Heart left ventricle (tissue), 16 donors: ENCODE data around the gene RLBP1. TPM values are rescaled to one million over a fixed set of nuclear protein-coding genes. Genes with fewer than 3 reads are reported as not detected.
"Not testable (repeated sequence)": the region's sequence is repeated elsewhere in the genome, so short reads cannot be mapped to it uniquely, and the experiment has no call there.

ENCODE experiments used
- ATAC-seq, 4 donors: fragments of 200-7000 bp; cut with Tn5 transposase; one replicate each; pipeline ENCODE4 v1.9.1; 2020 to 2022; ENCODE audit warnings: moderate library complexity in 4 of 4, mild to moderate bottlenecking in 3 of 4, moderate number of reproducible peaks in 1 of 4
- DNase-seq, 5 donors: peaks; one replicate each; pipeline ENCODE4 v3.0.0-alpha.2; 2020
- H3K27ac ChIP-seq, 12 donors: fragments of 200-600 bp; sonication (generic) in 4 of 12; one replicate each; pipeline versions ENCODE4 v1.5.0 to v1.8.0; 2016 to 2022; ENCODE audit warnings: mild to moderate bottlenecking in 2 of 12
- H3K27me3 ChIP-seq, 9 donors: fragments of 200-600 bp; sonication (generic) in 2 of 9; one replicate each; pipeline versions ENCODE4 v1.5.1 to v1.8.0; 2016 to 2022; ENCODE audit warnings: mild to moderate bottlenecking in 3 of 9
- H3K36me3 ChIP-seq, 9 donors: fragments of 200-600 bp; sonication (generic) in 2 of 9; one replicate each; pipeline versions ENCODE4 v1.5.0 to v1.8.0; 2018 to 2022; ENCODE audit warnings: mild to moderate bottlenecking in 2 of 9
- H3K4me1 ChIP-seq, 12 donors: fragments of 200-600 bp; sonication (generic) in 4 of 12; one replicate each; pipeline versions ENCODE4 v1.5.0 to v1.8.0; 2016 to 2022; ENCODE audit warnings: mild to moderate bottlenecking in 3 of 12
- H3K4me3 ChIP-seq, 12 donors: fragments of 200-600 bp; sonication (generic) in 4 of 12; one replicate each; pipeline versions ENCODE4 v1.5.0 to v1.8.0; 2017 to 2022; ENCODE audit warnings: mild to moderate bottlenecking in 9 of 12, moderate library complexity in 4 of 12
- H3K9me3 ChIP-seq, 12 donors: fragments of 200-600 bp; sonication (generic) in 4 of 12; one replicate each; pipeline versions ENCODE4 v1.5.0 to v1.8.0; 2016 to 2022; ENCODE audit warnings: mild to moderate bottlenecking in 1 of 12
- POLR2A ChIP-seq, 2 donors: fragments of 450-650 bp; IDR thresholded peaks; one replicate each; pipeline ENCODE4 v1.6.1; 2017; ENCODE audit warnings: antibody characterized with exemption in 2 of 2, mild to moderate bottlenecking in 2 of 2, moderate library complexity in 2 of 2
- WGBS, 4 donors: extraction: QIAGEN DNeasy Blood & Tissue Kit in 2 of 4; methylation state at CpG; one replicate each; pipeline versions ENCODE4 v1.1.5 to v1.1.7; 2013 to 2018; 5-methylcytosine and 5-hydroxymethylcytosine counted together
- intact Hi-C, 10 donors: fragments of 100-400 bp; cut with DNase I; formaldehyde crosslinking; loops; one replicate each; pipeline versions ENCODE4 v1.11.1 to v1.14.2; 2022
- long read RNA-seq, 3 donors: library from polyadenylated mRNA; unstranded; transcript quantifications; one replicate each; pipeline ENCODE4 v2.0.0, GENCODE V29; 2020 to 2021
- polyA plus RNA-seq, 2 donors: library from polyadenylated mRNA; stranded (reverse); fragments of 200-250 nt; gene quantifications; one replicate each; pipeline ENCODE4 v1.2.3, GENCODE V29; 2013
- total RNA-seq, 9 donors: library from RNA; depleted of rRNA in 2 of 9; stranded (reverse); fragments of >200 nt in 2 of 9; fragmentation: NEBNext Ultra II Directional in 3 of 9; extraction: Animal tissue kit (Norgen Biotek cat#: 25700) in 3 of 9; gene quantifications; one replicate each; pipeline versions ENCODE4 v1.1.0 to v1.2.4, GENCODE V29; 2016 to 2023
- TF ChIP-seq, protein P1 (sequence below), 12 donors: fragments of 200-600 bp; sonication (generic) in 4 of 12; IDR thresholded peaks; one replicate each; pipeline versions ENCODE4 v1.5.0 to v1.8.0; 2018 to 2022; ENCODE audit warnings: antibody characterized with exemption in 12 of 12, mild to moderate bottlenecking in 5 of 12
- donor health status: ischemic (EF 13 %, LVEDD 7.1; RV severe dilation, severe dysfunction).
- donor health status: healthy with polysubstance abuse.
- donor health status: DM: no; HTN: yes; CAD: no.
- donor health status: DM: no; HTN: no; CAD: no.
- donor health status: ischemic (EF 25% LVEDD 6.9; RV normal size, moderate dysfunction).
- donor health status: ischemic (EF 25% LVEDD 5.7; RV mildly dilated, moderate dysfunction).
- donor health status: healthy.
- donor health status: DM: yes; HTN: yes; CAD: no.
- donor health status: ischemic (EF 35%, LVEDD 5.7; RV mildly dilated, moderate dysfunction).
- donor health status: nonischemic (EF 11% LVEDD 7.7; RV severe dilation, severe dysfunction).
- donor health status: DM: yes; HTN: yes; CAD: no.
- donor health status: PGD.
- donor health status: ischemic (EF 29% LVEDD 5.4; RV normal size, mild dysfunction).
- donor health status: nonischemic (EF 23%, LVEDD 6.1; RV moderate dilation, normal function).

RLBP1 gene
- total RNA-seq: not detected
- polyA plus RNA-seq: not detected
- long read RNA-seq, donor 1: 0 reads
- long read RNA-seq, donor 2: 0 reads
- long read RNA-seq, donor 3: 0 reads

- H3K9me3 ChIP-seq: no peaks in the 10 kb centered on the region
- WGBS, 4 donors: 71 to 79% (median 77%) methylated on average over 9 to 11 of the region's 11 CpGs
- no peak within 1 kb of the TSS for H3K27ac ChIP-seq
- no peak for TF ChIP-seq POLR2A (IDR thresholded peaks at IDR 0.05)
- TF ChIP-seq, protein P1, sequence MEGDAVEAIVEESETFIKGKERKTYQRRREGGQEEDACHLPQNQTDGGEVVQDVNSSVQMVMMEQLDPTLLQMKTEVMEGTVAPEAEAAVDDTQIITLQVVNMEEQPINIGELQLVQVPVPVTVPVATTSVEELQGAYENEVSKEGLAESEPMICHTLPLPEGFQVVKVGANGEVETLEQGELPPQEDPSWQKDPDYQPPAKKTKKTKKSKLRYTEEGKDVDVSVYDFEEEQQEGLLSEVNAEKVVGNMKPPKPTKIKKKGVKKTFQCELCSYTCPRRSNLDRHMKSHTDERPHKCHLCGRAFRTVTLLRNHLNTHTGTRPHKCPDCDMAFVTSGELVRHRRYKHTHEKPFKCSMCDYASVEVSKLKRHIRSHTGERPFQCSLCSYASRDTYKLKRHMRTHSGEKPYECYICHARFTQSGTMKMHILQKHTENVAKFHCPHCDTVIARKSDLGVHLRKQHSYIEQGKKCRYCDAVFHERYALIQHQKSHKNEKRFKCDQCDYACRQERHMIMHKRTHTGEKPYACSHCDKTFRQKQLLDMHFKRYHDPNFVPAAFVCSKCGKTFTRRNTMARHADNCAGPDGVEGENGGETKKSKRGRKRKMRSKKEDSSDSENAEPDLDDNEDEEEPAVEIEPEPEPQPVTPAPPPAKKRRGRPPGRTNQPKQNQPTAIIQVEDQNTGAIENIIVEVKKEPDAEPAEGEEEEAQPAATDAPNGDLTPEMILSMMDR (IDR thresholded peaks at IDR 0.05): no peak
- intact Hi-C loops: no loop called here
- peaks cover 0 to 5% (median 0%) of the 10 kb centered on the region in 12 donors for H3K4me1 ChIP-seq
- no peak within 1 kb of the TSS for H3K4me3 ChIP-seq
- no peaks in the 10 kb centered on the region for H3K27me3 ChIP-seq
- no peak for DNase-seq
- H3K36me3 ChIP-seq: no peaks in the 10 kb centered on the region
- no peak for ATAC-seq
Observed at GRCh38 chr15:89221543-89221942, at the start of gene RLBP1. Gene RLBP1, minus strand, starts transcription at chr15:89221579. Its CDS starts 2,604 bp downstream, at chr15:89218975.

DNA sequence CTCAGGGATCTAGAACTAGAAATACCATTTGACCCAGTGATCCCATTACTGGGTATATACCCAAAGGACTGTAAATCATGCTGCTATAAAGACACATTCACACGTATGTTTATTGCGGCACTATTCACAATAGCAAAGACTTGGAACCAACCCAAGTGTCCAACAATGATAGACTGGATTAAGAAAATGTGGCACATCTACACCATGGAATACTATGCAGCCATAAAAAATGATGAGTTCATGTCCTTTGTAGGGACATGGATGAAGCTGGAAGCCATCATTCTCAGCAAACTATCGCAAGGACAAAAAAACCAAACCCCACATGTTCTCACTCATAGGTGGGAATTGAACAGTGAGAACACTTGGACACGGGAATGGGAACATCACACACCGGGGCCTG, 28.8 kb upstream of the RLBP1 start:
- H3K4me1 ChIP-seq, DNase-seq, H3K9me3 ChIP-seq, intact Hi-C loops, H3K27ac ChIP-seq, H3K27me3 ChIP-seq, H3K4me3 ChIP-seq, ATAC-seq: not testable (repeated sequence)
- WGBS, 4 donors: 91 to 99% (median 96%) methylated on average over 5 of the region's 5 CpGs
- peaks cover 0 to 11% (median 0%) of the 10 kb centered on the region in 9 donors for H3K36me3 ChIP-seq

GRCh38 chr15:89248584-89248983, 27.2 kb upstream of the RLBP1 start:
- WGBS, 4 donors: 96 to 98% (median 96%) methylated on average over 2 of the region's 2 CpGs
- H3K36me3 ChIP-seq: peaks cover 0 to 11% (median 0%) of the 10 kb centered on the region in 9 donors
- H3K27ac ChIP-seq: no peak overlapping the region
- H3K9me3 ChIP-seq: no peaks in the 10 kb centered on the region
- no peaks in the 10 kb centered on the region for H3K27me3 ChIP-seq
- TF ChIP-seq POLR2A (IDR thresholded peaks at IDR 0.05): no peak
- TF ChIP-seq, protein P1 (IDR thresholded peaks at IDR 0.05): no peak
- peaks cover 3 to 12% (median 10%) of the 10 kb centered on the region in 12 donors for H3K4me1 ChIP-seq
- DNase-seq (no peak), ATAC-seq (no peak)
- intact Hi-C loops: no loop called here
- H3K4me3 ChIP-seq: no peak overlapping the region

DNA sequence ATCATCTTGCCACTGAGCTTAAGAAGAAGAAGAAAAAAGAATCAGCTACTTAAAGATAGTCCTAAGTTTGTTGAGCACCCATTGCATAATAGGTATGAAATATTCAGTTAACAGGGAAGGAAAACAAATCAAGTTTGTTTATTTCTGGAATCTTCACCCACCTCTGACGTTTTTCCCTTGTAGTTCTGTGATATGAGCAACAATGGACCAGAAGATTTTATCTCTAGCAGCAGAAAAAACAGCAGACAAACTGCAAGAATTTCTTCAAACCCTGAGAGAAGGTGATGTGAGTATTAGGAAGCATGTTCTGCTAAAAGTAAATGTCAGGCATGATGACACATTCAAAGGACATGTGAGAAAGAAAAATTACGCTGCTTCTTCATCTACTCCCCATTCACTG, 26.1 kb upstream of the RLBP1 start:
- Histone ChIP-seq H3K4me3 (no peak overlapping the region), H3K27me3 (no peaks in the 10 kb centered on the region), H3K4me1 (peaks cover 3 to 17% (median 12%) of the 10 kb centered on the region in 12 donors), H3K9me3 (no peaks in the 10 kb centered on the region), H3K36me3 (peaks cover 0 to 11% (median 0%) of the 10 kb centered on the region in 9 donors), H3K27ac (no peak overlapping the region)
- ATAC-seq (no peak), DNase-seq (no peak)
- 76 to 83% (median 78%) methylated on average over 2 of the region's 2 CpGs for WGBS, 4 donors
- TF ChIP-seq, protein P1 (IDR thresholded peaks at IDR 0.05): no peak
- no peak for TF ChIP-seq POLR2A (IDR thresholded peaks at IDR 0.05)
- intact Hi-C loops: no loop called here

DNA sequence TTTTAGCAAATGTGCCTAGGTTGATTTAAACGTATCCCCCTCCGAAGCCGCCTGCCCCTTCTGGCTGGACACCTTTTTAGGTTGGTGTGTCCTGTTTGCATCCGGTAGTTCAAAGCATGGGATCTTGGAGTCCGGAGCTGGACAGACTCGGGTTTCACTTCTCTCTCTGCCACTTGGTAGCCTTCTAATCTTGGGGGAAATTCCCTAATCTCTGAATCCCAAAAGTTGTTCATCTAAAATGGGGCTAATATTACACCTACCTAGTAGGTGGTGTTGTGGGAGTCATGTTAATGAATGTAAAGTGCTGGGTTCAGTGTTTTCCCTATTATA, 23.2 kb upstream of the RLBP1 start:
- Histone ChIP-seq H3K27me3 (no peaks in the 10 kb centered on the region), H3K9me3 (no peaks in the 10 kb centered on the region), H3K27ac (peak overlapping the region in 2 of 12 donors; percentile 34 to 59), H3K36me3 (peaks cover 0 to 11% (median 0%) of the 10 kb centered on the region in 9 donors), H3K4me1 (peaks cover 3 to 17% (median 12%) of the 10 kb centered on the region in 12 donors), H3K4me3 (peak overlapping the region; percentile 44 to 87 (median 66))
- intact Hi-C loops: loop anchor here in 2 of 10 donors (5.0 kb wide), 1 partner anchor 37 kb away; no protein-coding TSS in a partner anchor
- ATAC-seq (no peak), DNase-seq (no peak)
- no peak for TF ChIP-seq POLR2A (IDR thresholded peaks at IDR 0.05)
- TF ChIP-seq, protein P1 (IDR thresholded peaks at IDR 0.05): no peak
- WGBS, 4 donors: 0 to 2% (median 1%) methylated on average over 5 to 6 of the region's 6 CpGs
